ENCODE data around the gene COMMD9. TPM values are rescaled to one million over a fixed set of nuclear protein-coding genes. Genes with fewer than 3 reads are reported as not detected.

Gene COMMD9
- total and polyA plus RNA-seq, 2 of the 4 experiments (the other 2 are of a cell fraction) = 50.7 to 58.3 TPM

GRCh38 chr11:36308577-36308976, 19.4 kb upstream of the COMMD9 start:
- H2AK5ac ChIP-seq (ENCODE audit: low read depth, low read length) = no peak overlapping the region
- H2AK9ac ChIP-seq (replicated peaks; ENCODE audit: low read depth, low read length, poor library complexity) = no peak overlapping the region
- no peaks in the 10 kb centered on the region for H3K36me3 ChIP-seq (ENCODE audit: control insufficient read depth, insufficient read depth, low read length)
- TF ChIP-seq FOS (IDR thresholded peaks at IDR 0.05; ENCODE audit: low read depth, low read length) = no peak
- TF ChIP-seq USF2 (IDR thresholded peaks at IDR 0.05; ENCODE audit: low read depth, low read length) = no peak
- TF ChIP-seq SMC3 (IDR thresholded peaks at IDR 0.05; ENCODE audit: low read depth, low read length) = no peak
- TF ChIP-seq RFX5 (IDR thresholded peaks at IDR 0.05; ENCODE audit: low read depth, low read length) = no peak
- no peak for TF ChIP-seq BHLHE40 (IDR thresholded peaks at IDR 0.05; ENCODE audit: low read depth, low read length)
- no peak for TF ChIP-seq MAZ (IDR thresholded peaks at IDR 0.05; ENCODE audit: borderline replicate concordance, low read depth, low read length)
- TF ChIP-seq NFE2L2 (IDR thresholded peaks at IDR 0.05; ENCODE audit: low read depth, low read length) = no peak
- no peak for TF ChIP-seq CEBPB (IDR thresholded peaks at IDR 0.05; ENCODE audit: low read depth, low read length)
- TF ChIP-seq CHD1 (IDR thresholded peaks at IDR 0.05; ENCODE audit: low read depth, low read length) = no peak
- no peak for TF ChIP-seq POLR2A (IDR thresholded peaks at IDR 0.05; ENCODE audit: low read depth, low read length)
- no peak for TF ChIP-seq RCOR1 (IDR thresholded peaks at IDR 0.05; ENCODE audit: insufficient replicate concordance, low read length)
- TF ChIP-seq CTCF (conservative IDR thresholded peaks at IDR 0.05; ENCODE audit: low read depth, low read length) = no peak
- no peak for TF ChIP-seq MAFK (IDR thresholded peaks at IDR 0.05; ENCODE audit: low read depth, low read length)
- no peak for TF ChIP-seq ELK1 (IDR thresholded peaks at IDR 0.05; ENCODE audit: borderline replicate concordance, low read depth, low read length)
- TF ChIP-seq RAD21 (IDR thresholded peaks at IDR 0.05; ENCODE audit: low read length) = no peak
- no peak for TF ChIP-seq MXI1 (IDR thresholded peaks at IDR 0.05; ENCODE audit: borderline replicate concordance, low read depth, low read length)
- H3K27me3 ChIP-seq (ENCODE audit: control insufficient read depth, insufficient read depth, low read length) = peaks cover 13% of the 10 kb centered on the region
- peaks cover 5% of the 10 kb centered on the region for H3K4me1 ChIP-seq (ENCODE audit: control insufficient read depth, insufficient read depth, low read length)
- no peak overlapping the region for H3K4me2 ChIP-seq (ENCODE audit: low read depth, low read length)
- intact Hi-C loops (cut with micrococcal nuclease) = no loop called here
- no peak overlapping the region for H3K18ac ChIP-seq (ENCODE audit: low read depth, low read length)
- no peak overlapping the region for H3K27ac ChIP-seq (ENCODE audit: insufficient read depth, low read length)
- H3K9ac ChIP-seq (ENCODE audit: low read depth, low read length) = no peak overlapping the region
- no peak overlapping the region for H3K4me3 ChIP-seq (ENCODE audit: insufficient read depth, low read depth, low read length)
- H4K20me1 ChIP-seq (ENCODE audit: insufficient read depth, low read length) = 0 out of 2 replicates have a peak, but pooled peaks cover 3% of the 10 kb centered on the region
- H2BK120ac ChIP-seq (ENCODE audit: low read depth, low read length) = no peak overlapping the region
- H2BK20ac ChIP-seq (ENCODE audit: low read depth, low read length) = no peak overlapping the region
- H2AFZ ChIP-seq (replicated peaks; ENCODE audit: low read length, poor library complexity) = no peak overlapping the region
- H3K14ac ChIP-seq (replicated peaks; ENCODE audit: low read depth, low read length) = no peak overlapping the region
- H4K91ac ChIP-seq (ENCODE audit: insufficient read depth, low read depth, low read length) = no peak overlapping the region
- H3K56ac ChIP-seq (ENCODE audit: extremely low read depth, insufficient read depth, low read length) = no peak overlapping the region
- ATAC-seq (ENCODE audit: low read depth) = no peak
- CTCF ChIA-PET = interaction anchor here (1.0 kb wide), 1 partner anchor 9 kb away, joined by 3 read pairs; no protein-coding TSS in a partner anchor
- POLR2A ChIA-PET (ENCODE audit: unreplicated experiment) = interaction anchor here (0.6 kb wide), 1 partner anchor 8 kb away, joined by 3 read pairs; no protein-coding TSS in a partner anchor
- H3K9me3 ChIP-seq (ENCODE audit: control insufficient read depth, insufficient read depth, low read length) = no peaks in the 10 kb centered on the region
- H4K8ac ChIP-seq (ENCODE audit: low read depth in 2 of 2, low read length in 2 of 2) = no peak overlapping the region
- in situ Hi-C loops (cut with MboI; ENCODE audit: low sequenced_read_pairs) = no loop called here
- no peak overlapping the region for H3K4ac ChIP-seq (ENCODE audit: low read depth, low read length)
- peaks cover 5% of the 10 kb centered on the region for H3K9me1 ChIP-seq (ENCODE audit: insufficient read depth, low read length)
- DNase-seq = no peak
- no CpG with 5 or more reads among the region's 1 CpG for WGBS, 2 experiments (ENCODE audit: extremely low coverage in 2 of 2, insufficient read length in 1 of 2)
- dilution Hi-C loops (cut with HindIII; ENCODE audit: low sequenced_read_pairs, unreplicated experiment) = no loop called here
- no peak overlapping the region for H2BK5ac ChIP-seq (ENCODE audit: low read depth, low read length, poor library complexity, severe bottlenecking)
- no peaks in the 10 kb centered on the region for H3K79me1 ChIP-seq (ENCODE audit: low read depth in 1 of 2, low read length in 2 of 2)
- BruUV-seq (replicated peaks) = no TSS peak
- H3K23ac ChIP-seq (ENCODE audit: low read depth, low read length) = no peak overlapping the region
- H2BK15ac ChIP-seq (ENCODE audit: low read depth, low read length) = no peak overlapping the region
- no peak overlapping the region for H4K5ac ChIP-seq (ENCODE audit: low read depth, low read length)
